Stimulated activated naive B cell treated with anti-CD40 and anti-IgM and Interleukin-4, amounts not matched to agents 10 μg/mL and 1 μg/mL and 100 μg/mL, for 72 hours (primary cell): ENCODE measurements around the gene PKN2.
A peak's percentile ranks its signal among the peaks of the same experiment; 100 is the strongest.
"Not testable (repeated sequence)": the region's sequence is repeated elsewhere in the genome, so short reads cannot be mapped to it uniquely, and the experiment has no call there.

ENCODE experiments used
- ATAC-seq, 2 donors: fragments of 150-1000 bp; cut with Tn5 transposase; replicated peaks; 2 replicates each; pipeline ENCODE4 v1.10.0; 2021; ENCODE audit warnings: moderate library complexity in 1 of 2
- DNase-seq: peaks from one replicate; pipeline ENCODE4 v3.0.0; 2021
- H3K27ac Mint-ChIP-seq: one replicate; pipeline ENCODE4 v1.8.0; 2022; ENCODE audit warnings: mild to moderate bottlenecking, mixed read lengths
- H3K27me3 Mint-ChIP-seq, 2 donors: one replicate each; pipeline ENCODE4 v1.8.0; 2022; ENCODE audit warnings: mixed read lengths in 2 of 2
- H3K36me3 Mint-ChIP-seq, 2 donors: one replicate each; pipeline ENCODE4 v1.8.0; 2022; ENCODE audit warnings: mixed read lengths in 2 of 2, mild to moderate bottlenecking in 1 of 2
- H3K4me1 Mint-ChIP-seq, 2 donors: one replicate each; pipeline ENCODE4 v1.8.0; 2022; ENCODE audit warnings: mixed read lengths in 2 of 2, mild to moderate bottlenecking in 1 of 2
- H3K4me3 Mint-ChIP-seq, 2 donors: one replicate each; pipeline ENCODE4 v1.8.0; 2022; ENCODE audit warnings: mild to moderate bottlenecking in 2 of 2, mixed read lengths in 2 of 2, moderate library complexity in 1 of 2
- H3K9me3 Mint-ChIP-seq, 2 donors: one replicate each; pipeline ENCODE4 v1.8.0; 2022; ENCODE audit warnings: mixed read lengths in 2 of 2, mild to moderate bottlenecking in 1 of 2

PKN2 gene

DNA sequence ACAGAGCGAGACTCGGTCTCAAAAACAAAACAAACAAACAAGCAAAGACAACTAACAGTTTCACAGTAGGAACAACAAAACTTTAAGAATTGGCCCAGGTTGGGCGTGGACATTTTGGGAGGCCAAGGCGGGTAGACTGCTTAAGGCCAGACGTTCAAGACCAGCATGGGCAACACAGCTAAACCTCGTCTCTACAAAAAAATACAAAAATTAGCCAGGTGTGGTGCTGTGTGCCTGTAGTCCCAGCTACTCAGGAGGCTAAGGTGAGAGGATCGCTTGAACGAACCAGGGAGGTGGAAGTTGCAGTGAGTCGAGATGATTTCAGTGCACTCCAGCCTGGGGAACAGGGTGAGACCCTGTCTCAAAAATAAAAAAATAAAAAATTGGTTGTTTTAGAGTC is 193.8 kb downstream of the PKN2 start:
- no peak overlapping the region for H3K27ac Mint-ChIP-seq
- ATAC-seq, result no peak
- peaks cover 3 to 12% of the 10 kb centered on the region in 2 donors for H3K36me3 Mint-ChIP-seq
- H3K4me3 Mint-ChIP-seq, result no peak overlapping the region
- H3K9me3 Mint-ChIP-seq, result no peaks in the 10 kb centered on the region
- no peak for DNase-seq
- H3K4me1 Mint-ChIP-seq, result peaks cover 11 to 40% of the 10 kb centered on the region in 2 donors
- no peaks in the 10 kb centered on the region for H3K27me3 Mint-ChIP-seq

DNA sequence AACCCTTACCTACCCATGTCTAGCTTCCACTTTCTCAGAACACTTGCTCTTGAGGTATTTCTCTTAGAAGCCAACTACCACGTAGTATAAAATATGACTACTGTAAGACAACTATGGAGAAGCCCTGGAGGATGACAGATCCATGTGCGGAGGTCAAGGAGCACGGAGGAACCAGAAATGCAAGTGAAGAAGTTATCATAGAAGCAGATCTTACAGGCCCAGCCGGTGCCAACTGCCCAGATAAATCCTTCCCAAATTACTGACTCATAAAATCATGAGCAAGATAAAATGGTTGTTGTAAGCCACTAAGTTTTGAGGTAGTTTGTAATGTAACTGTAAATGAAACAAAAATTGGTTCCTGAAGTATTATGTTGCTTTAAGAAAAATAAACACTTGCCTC is 194.7 kb downstream of the PKN2 start:
- ATAC-seq, result no peak
- Mint-ChIP-seq H3K9me3 (no peaks in the 10 kb centered on the region), H3K4me3 (no peak overlapping the region), H3K27me3 (no peaks in the 10 kb centered on the region), H3K36me3 (peaks cover 3 to 11% of the 10 kb centered on the region in 2 donors), H3K27ac (peak overlapping the region; percentile 16), H3K4me1 (peaks cover 9 to 43% of the 10 kb centered on the region in 2 donors)
- no peak for DNase-seq

DNA sequence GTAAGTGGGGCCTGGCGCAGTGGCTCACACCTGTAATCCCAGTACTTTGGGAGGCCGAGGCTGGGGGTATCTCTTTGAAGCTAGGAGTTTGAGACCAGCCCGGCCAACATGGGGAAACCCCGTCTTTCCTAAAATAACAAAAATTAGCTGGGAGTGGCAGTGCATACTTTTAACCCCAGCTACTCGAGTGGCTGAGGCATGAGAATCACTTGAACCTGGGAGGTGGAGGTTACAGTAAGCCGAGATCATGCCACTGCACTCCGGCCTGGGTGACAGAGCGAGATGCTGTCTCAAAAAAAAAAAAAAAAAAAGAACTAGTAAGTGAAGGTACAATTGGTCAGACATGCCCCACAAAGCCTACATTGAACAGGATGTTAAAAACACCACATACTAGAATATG is 196.6 kb downstream of the PKN2 start:
- Mint-ChIP-seq H3K27ac (peak overlapping the region; percentile 65), H3K4me1 (peaks cover 2 to 30% of the 10 kb centered on the region in 2 donors)
- not testable (repeated sequence) for DNase-seq, H3K4me3 Mint-ChIP-seq, H3K9me3 Mint-ChIP-seq, H3K36me3 Mint-ChIP-seq, H3K27me3 Mint-ChIP-seq, ATAC-seq

DNA sequence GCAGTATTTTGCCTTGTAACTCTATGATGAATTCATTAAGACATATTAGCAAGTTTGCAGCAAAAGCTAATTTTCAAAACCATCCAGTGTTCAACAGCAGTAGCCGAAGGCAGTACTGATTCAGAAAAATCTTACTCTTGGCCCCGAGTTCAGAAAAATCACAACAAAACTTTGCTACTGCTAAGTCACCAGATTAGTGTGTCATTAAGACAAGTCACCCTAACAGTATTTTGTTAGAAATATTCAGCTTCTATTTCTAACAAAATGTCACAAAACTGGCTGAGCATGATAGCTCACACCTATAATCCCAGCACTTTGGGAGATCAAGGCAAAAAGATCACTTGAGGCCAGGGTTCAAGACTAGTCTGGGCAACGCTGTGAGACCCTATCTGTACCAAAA is 199.1 kb downstream of the PKN2 start:
- Mint-ChIP-seq H3K4me3 (no peak overlapping the region), H3K36me3 (peaks cover 6 to 9% of the 10 kb centered on the region in 2 donors), H3K9me3 (no peaks in the 10 kb centered on the region), H3K27ac (peak overlapping the region; percentile 31), H3K4me1 (peaks cover 2 to 25% of the 10 kb centered on the region in 2 donors), H3K27me3 (no peaks in the 10 kb centered on the region)
- DNase-seq (no peak), ATAC-seq (no peak)
